Astrocyte (in vitro differentiated cells and primary cell): Measurements from ENCODE around the gene CA12.

Source experiments
- CTCF ChIP-seq: IDR thresholded peaks from 2 replicates; pipeline ENCODE4 v1.5.1; 2011; ENCODE audit warnings: low read depth, mild to moderate bottlenecking, inconsistent platforms, low read length, moderate library complexity; ENCODE audit not compliant: insufficient read depth
- EZH2 ChIP-seq: IDR thresholded peaks from 2 replicates; pipeline ENCODE4 v1.6.1; 2012; ENCODE audit warnings: mild to moderate bottlenecking, low read length, inconsistent platforms; ENCODE audit not compliant: insufficient read depth

DNA sequence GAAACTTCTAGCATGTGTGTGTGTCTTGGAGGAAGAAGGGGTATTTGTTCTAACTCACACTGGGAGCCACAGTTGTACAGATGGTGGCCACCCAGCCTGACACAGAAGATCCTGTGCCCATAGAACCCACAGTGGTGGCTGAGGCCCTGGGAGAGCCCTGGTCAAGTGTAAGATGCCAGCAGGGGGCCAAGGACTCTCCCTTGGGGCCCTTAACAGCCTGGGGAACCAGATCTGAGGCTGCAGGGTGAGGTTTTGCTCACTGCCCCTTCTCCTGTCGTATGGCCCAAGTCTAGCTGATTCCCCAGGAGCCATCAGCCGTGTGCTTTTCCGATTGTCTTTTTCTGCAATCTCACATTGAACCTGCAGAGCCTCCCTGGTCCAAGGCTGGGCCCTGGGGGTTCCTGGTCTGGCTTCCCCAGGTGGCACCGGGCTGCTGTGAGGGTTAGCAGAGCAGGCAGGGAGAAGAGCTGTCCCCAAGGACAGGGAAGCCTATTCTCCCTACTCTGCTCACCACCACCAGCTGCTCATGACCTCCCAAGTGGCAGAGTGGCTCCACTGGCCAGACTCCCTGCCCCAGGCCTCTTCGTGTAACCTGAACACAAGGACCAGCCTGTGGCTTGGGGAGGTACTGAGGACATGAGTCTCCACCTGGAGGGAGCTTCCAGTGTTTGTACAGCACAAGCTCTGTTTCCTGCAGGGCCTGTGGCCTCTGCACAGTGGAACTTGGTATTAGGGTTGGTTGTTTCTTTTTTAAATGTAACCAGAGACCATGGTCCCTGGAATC is 51.9 kb downstream of the CA12 start:
- TF ChIP-seq CTCF = no peak
- no peak for TF ChIP-seq EZH2
